Left lung (tissue), 10 donors: ENCODE data around the gene HYAL3. TPM values are rescaled to one million over a fixed set of nuclear protein-coding genes. Genes with fewer than 3 reads are reported as not detected.
A peak's percentile ranks its signal among the peaks of the same experiment; 100 is the strongest.

Experiments used
- ATAC-seq: fragments of 200-7000 bp; cut with Tn5 transposase; one replicate; pipeline ENCODE4 v1.9.1; 2020; ENCODE audit warnings: moderate library complexity
- DNase-seq, 4 donors: peaks; one replicate each; pipeline ENCODE4 v3.0.0-alpha.2; 2013 to 2020
- H3K27ac ChIP-seq, 2 donors: fragments of 200-600 bp; sonication (generic) in 1 of 2; one replicate each; pipeline versions ENCODE4 v1.5.0 to v1.8.0; 2020 to 2021
- H3K27me3 ChIP-seq, 2 donors: fragments of 200-600 bp; sonication (generic) in 1 of 2; one replicate each; pipeline versions ENCODE4 v1.5.0 to v1.8.0; 2020 to 2021
- H3K36me3 ChIP-seq, 2 donors: fragments of 200-600 bp; sonication (generic) in 1 of 2; one replicate each; pipeline versions ENCODE4 v1.5.0 to v1.8.0; 2020 to 2021
- H3K4me1 ChIP-seq, 2 donors: fragments of 200-600 bp; one replicate each; pipeline ENCODE4 v1.8.0; 2021
- H3K4me3 ChIP-seq, 2 donors: fragments of 200-600 bp; sonication (generic) in 1 of 2; one replicate each; pipeline versions ENCODE4 v1.5.0 to v1.8.0; 2020 to 2021; ENCODE audit warnings: mild to moderate bottlenecking in 1 of 2
- H3K9me3 ChIP-seq, 2 donors: fragments of 200-600 bp; sonication (generic) in 1 of 2; one replicate each; pipeline versions ENCODE4 v1.5.0 to v1.8.0; 2020 to 2021
- intact Hi-C, 2 donors: fragments of 100-400 bp; cut with DNase I; formaldehyde crosslinking; loops; one replicate each; pipeline versions ENCODE4 v1.11.2 to v1.14.2; 2022
- polyA plus RNA-seq, 6 donors: library from polyadenylated mRNA; unstranded; fragments of 120-200 nt; gene quantifications; one replicate each; pipeline ENCODE4 v1.2.1, GENCODE V29; 2013; ENCODE audit not compliant: insufficient read length in 6 of 6
- total RNA-seq, 2 donors: library from RNA; stranded (reverse); fragmentation: NEBNext Ultra II Directional; extraction: Animal tissue kit (Norgen Biotek cat#: 25700); gene quantifications; one replicate each; pipeline ENCODE4 v1.2.1, GENCODE V29; 2021
- TF ChIP-seq, protein P1 (sequence below), 2 donors: fragments of 200-600 bp; sonication (generic) in 1 of 2; IDR thresholded peaks; one replicate each; pipeline versions ENCODE4 v1.5.0 to v1.8.0; 2021; ENCODE audit warnings: antibody characterized with exemption in 2 of 2
- donor health status: DM: no; HTN: yes; CAD: no.
- donor health status: DM: no; HTN: no; CAD: no.

HYAL3 gene
- total and polyA plus RNA-seq, 8 donors = 2.3 to 5.2 (median 4.3) TPM

GRCh38 chr3:50299638-50299928 lies 378 bp upstream of the HYAL3 start:
- Histone ChIP-seq H3K27me3 (no peaks in the 10 kb centered on the region), H3K4me1 (peaks cover 36 to 58% of the 10 kb centered on the region in 2 donors), H3K9me3 (no peaks in the 10 kb centered on the region), H3K4me3 (peak overlapping the region; percentile 12 to 68), H3K36me3 (peaks cover 0 to 5% of the 10 kb centered on the region in 2 donors), H3K27ac (peak overlapping the region; percentile 92 to 95)
- TF ChIP-seq, protein P1, sequence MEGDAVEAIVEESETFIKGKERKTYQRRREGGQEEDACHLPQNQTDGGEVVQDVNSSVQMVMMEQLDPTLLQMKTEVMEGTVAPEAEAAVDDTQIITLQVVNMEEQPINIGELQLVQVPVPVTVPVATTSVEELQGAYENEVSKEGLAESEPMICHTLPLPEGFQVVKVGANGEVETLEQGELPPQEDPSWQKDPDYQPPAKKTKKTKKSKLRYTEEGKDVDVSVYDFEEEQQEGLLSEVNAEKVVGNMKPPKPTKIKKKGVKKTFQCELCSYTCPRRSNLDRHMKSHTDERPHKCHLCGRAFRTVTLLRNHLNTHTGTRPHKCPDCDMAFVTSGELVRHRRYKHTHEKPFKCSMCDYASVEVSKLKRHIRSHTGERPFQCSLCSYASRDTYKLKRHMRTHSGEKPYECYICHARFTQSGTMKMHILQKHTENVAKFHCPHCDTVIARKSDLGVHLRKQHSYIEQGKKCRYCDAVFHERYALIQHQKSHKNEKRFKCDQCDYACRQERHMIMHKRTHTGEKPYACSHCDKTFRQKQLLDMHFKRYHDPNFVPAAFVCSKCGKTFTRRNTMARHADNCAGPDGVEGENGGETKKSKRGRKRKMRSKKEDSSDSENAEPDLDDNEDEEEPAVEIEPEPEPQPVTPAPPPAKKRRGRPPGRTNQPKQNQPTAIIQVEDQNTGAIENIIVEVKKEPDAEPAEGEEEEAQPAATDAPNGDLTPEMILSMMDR (IDR thresholded peaks at IDR 0.05) = no peak
- intact Hi-C loops = no loop called here
- DNase-seq (no peak), ATAC-seq (no peak)

DNA sequence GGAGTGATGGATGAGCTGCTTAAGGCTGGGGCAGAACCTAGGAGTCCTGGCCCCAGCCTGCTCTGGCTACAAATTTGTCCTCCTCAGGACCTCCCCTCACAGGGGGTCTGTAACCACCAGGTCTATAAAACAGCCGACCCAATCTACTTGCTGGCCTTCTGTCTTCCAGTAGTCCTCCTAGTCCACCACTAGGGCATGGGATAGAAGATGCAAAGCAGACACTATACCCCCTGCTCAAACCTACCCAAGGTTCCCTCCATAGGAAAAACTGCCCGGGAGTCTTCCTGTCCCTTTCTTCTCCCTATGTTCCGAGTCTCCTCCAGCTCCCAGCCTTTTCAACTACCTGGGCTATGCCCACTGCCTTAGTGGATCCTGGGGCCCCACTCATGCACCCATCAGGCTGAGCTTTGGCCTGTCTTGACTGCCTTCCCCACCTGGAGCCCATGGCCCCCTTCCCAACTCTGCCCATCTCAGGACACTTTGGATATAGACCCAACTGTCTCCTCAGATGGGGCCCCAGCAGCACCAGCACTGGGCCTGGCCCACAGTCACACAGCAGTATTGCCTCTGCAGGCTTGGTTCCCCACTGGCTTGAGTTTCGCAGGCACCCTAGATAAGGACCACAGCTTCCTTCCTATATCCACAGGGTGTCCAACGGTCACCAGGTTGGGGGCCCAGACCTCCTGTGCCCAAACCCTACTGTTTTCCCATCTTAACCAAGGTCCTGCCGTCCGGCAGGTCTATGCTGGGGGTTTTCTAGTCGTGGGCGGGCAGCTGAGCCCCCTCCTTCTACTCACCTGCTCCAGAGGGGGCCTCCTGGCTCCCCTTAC lies 1.1 kb downstream of the HYAL3 start:
- peak overlapping the region; percentile 91 to 92 for H3K27ac ChIP-seq
- TF ChIP-seq, protein P1 (IDR thresholded peaks at IDR 0.05) = no peak
- H3K27me3 ChIP-seq = no peaks in the 10 kb centered on the region
- intact Hi-C loops = no loop called here
- peaks cover 33 to 52% of the 10 kb centered on the region in 2 donors for H3K4me1 ChIP-seq
- no peaks in the 10 kb centered on the region for H3K9me3 ChIP-seq
- ATAC-seq = no peak
- no peak for DNase-seq
- peaks cover 0 to 5% of the 10 kb centered on the region in 2 donors for H3K36me3 ChIP-seq
- peak overlapping the region; percentile 63 to 68 for H3K4me3 ChIP-seq

GRCh38 chr3:50297384-50297775 lies 1.8 kb downstream of the HYAL3 start:
- Histone ChIP-seq H3K27me3 (no peaks in the 10 kb centered on the region), H3K27ac (peak overlapping the region in 1 of 2 donors; percentile 92), H3K36me3 (peaks cover 0 to 5% of the 10 kb centered on the region in 2 donors), H3K9me3 (no peaks in the 10 kb centered on the region), H3K4me1 (peaks cover 39 to 54% of the 10 kb centered on the region in 2 donors), H3K4me3 (no peak overlapping the region)
- intact Hi-C loops = no loop called here
- TF ChIP-seq, protein P1 (IDR thresholded peaks at IDR 0.05) = no peak
- no peak for DNase-seq
- ATAC-seq = no peak

- intact Hi-C loops = no loop called here
- peaks cover 0 to 5% of the 10 kb centered on the region in 2 donors for H3K36me3 ChIP-seq
- TF ChIP-seq, protein P1 (IDR thresholded peaks at IDR 0.05) = no peak
- no peak overlapping the region for H3K4me3 ChIP-seq
- H3K4me1 ChIP-seq = peaks cover 34 to 49% of the 10 kb centered on the region in 2 donors
- ATAC-seq = no peak
- no peaks in the 10 kb centered on the region for H3K27me3 ChIP-seq
- H3K27ac ChIP-seq = no peak overlapping the region
- DNase-seq = no peak
- no peaks in the 10 kb centered on the region for H3K9me3 ChIP-seq
Measured at GRCh38 chr3:50296721-50297383, 2.4 kb downstream of the HYAL3 start.
